Effector CD4-positive, alpha-beta T cell (primary cell): ENCODE results near the gene CSTF3.
"Not testable (repeated sequence)": the region's sequence is repeated elsewhere in the genome, so short reads cannot be mapped to it uniquely, and the experiment has no call there.

Source experiments
- DNase-seq: peaks from one replicate; pipeline ENCODE4 v3.0.0-alpha.2; 2020
- total RNA-seq: gene quantifications from one replicate; lab custom pipeline; 2026; lab: John Stamatoyannopoulos, UW

The CSTF3 gene
- total RNA-seq: 13.9 reads per million, percentile 39 among the genes with 10 or more reads in this experiment

DNA sequence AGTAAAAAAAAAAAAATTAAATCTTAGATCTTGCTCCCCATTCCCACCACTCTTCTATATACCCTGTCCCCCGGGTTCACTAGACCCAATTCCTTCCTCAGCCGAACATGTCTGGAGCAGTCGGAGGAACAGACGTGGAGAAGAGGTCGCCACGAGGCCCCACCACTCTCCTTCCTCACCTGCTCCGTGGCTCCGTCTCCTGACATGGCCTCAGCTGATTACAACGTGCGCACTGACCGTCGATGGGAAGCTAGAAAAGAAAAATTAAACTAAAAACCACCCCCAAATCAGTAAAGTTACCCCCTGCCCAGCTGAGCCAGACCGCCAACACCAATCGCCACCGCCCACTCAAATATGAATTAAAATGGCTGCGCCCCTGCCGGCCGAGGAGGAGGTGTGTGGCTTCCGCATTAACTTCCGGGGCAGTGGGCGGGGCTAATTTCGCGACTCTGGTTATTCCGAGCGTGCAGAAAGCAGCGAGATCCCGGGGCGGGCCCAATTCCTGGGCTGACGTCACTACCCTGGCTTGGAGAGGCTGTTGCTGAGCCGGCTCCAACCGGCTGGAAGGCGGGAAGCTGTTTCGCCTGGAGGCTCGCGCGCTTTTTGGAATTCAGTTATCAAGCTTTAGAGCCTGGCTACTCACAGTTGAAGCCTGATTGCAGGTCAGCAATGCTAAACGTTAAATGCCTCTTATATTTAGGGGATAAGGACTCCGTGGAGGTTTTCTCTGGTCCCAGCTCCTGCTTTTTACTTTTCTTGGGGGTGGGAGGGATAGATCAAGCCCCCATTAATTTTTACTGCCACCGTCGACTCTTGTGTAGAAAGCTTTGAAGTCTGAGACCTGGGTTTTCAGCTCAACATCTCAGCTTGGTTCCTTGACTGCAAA is at the start of gene CSTF3:
Gene CSTF3 (minus strand): TSS at position 361 of the 886 bp plus-strand sequence. CDS start 155 bp downstream, at position 206.
- peak; percentile 96 for DNase-seq

GRCh38 chr11:33208150-33208549 is 46.9 kb upstream of the CSTF3 start:
- DNase-seq: no peak

- DNase-seq: no peak
These were observed 46.2 kb upstream of the CSTF3 start for GRCh38 chr11:33207408-33207985.

GRCh38 chr11:33197915-33198727 is 36.8 kb upstream of the CSTF3 start:
- DNase-seq: no peak

DNA sequence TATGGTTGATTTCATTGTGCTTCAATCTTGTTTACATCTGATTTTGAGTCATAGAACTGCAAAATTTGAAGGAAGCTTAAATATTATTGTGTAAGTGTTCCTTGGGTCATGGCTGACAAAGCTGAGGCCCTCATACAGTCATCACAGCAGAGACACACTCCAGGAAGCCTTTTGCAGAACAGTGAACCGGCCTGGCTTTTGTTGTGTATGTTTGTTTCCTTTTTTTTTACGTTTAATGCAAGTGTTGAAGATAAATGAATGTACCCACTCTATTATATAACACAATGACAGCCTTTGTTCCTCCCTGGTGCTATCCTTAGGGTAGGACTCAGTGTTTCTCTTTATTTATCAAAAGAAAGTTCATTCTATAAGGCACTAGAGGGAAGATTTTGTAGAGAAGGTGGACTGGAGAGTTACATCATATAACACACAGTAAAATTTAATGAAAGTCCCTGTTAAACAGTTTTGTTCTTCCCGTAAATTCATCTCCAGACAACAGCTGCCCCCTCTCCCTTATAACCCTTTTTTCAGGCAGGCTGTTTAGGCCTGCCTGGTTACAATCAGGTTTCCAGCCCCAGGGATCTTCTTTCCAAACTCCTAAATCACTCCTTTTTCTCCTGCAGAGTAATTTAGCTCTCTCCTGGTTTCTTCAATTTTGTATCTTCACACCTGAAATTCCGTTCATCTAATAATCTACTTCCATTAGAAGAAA is 34.3 kb upstream of the CSTF3 start:
- no peak for DNase-seq

DNA sequence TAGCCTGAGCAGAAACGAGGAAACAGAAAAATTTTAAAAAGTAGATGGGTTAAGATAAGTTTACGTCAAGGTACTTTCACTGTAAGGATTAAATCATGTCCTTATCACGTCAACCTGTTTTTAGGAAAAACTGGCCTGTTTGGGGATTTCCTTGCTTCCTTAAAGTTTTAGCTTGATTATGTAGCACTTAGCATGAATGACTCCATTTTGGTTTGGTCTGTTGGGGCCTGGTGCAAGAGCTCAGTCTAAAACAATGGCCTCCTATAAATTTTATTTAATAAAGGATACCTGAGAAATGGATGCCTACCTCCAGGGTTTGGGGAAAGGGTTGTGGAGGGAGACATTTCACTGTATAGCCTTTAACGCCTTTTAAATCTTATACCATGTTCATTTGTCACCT is 33.2 kb upstream of the CSTF3 start:
- DNase-seq: no peak

DNA sequence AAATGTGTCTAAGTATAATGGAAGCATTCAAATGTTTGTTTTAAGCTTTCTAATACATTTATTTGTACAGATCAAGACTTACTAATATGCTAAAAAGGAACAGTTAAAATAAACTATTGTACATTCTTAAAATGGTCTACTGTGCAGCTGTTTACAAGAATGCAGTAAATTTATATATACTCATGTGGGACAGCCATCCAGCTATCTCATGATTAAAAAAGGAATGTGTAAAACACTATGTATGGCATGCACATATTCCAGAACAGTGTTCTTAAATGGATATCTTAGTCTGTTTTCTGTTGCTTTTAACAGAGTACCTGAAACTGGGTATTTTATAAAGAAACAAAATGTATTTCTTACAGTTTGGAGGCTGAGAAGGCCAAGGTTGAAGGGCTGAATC is 30.2 kb upstream of the CSTF3 start:
- DNase-seq: no peak

DNA sequence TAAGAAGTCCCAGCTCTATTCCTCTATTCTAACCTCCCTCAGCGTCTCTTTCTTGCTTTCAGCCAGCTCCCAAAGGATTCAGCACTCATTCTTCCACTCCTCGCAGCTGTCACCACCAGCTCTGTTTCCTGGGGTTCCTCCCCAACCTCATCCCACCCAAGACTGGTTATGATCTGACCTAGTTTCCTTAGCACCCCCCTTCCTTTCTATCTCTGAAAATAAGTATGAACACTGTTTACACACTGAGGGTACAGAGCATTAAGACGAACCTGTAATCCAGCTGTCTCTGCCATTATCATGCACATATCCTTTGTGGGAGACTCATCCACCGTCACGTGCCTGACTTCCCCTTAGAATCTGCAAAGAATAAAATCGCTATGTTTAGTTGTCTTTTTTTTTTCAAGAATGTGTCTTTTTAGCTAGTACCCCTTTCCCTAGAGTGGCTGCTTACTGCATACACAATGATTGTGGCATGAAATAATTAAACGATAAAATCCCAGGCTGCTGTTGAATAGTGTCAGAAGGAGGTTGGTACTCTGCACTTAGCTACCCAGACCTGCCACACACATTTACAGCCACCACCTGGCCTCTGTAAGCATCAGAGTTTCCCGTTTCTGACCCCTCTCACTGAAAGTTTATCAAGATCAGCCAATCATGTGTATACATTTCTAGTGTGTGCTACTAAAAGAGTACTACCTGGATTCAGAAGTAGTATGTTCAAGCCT is 26.9 kb upstream of the CSTF3 start:
- no peak for DNase-seq

DNA sequence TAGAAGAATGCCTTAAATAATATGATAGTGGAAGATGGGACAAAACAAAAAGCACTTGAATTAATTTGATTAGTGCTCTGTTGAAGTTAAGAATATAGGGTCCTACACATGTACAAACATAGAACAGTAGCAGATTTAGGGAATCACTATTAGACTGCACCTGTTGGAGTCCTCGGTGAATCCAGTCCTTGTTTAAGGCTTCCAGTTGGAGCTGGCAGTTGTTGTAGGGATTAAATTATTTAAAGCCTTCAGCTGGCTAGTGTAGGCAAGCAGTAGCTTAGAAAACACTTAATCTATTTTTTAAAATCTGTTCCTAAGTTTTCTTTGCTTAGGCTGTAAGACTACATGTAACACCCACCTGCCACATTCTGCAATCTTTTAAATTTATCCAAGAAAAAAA is 24.5 kb upstream of the CSTF3 start:
- no peak for DNase-seq

DNA sequence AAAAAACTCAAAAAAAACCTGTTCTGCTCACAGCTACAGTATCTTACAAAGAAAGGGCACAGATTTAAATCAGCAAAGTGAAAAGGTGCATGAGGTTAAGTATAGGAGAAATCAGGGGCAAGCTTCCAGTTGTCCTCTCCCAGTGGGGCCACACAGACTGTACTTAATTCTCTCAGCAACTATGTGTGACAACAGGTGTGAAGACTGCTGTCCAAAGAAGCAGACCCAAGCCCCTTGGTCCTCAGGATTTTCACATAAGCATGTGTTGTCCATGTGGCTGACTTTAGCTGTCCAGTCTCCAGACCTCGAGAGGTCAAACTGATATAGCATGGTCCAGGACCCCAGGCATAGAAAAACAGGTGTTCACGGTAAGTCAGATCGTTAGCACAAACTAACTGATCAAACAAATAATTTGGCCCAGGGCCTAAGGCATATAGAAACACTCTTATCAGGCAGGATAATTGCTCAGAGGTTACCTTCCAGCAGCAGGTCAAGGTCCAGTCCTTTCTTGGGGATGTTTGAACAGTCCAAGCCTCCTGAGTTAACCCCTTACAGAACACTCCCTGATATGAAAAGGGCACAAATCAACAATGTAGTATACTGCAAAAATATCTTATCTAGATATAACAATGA is 21.1 kb upstream of the CSTF3 start:
- no peak for DNase-seq

DNA sequence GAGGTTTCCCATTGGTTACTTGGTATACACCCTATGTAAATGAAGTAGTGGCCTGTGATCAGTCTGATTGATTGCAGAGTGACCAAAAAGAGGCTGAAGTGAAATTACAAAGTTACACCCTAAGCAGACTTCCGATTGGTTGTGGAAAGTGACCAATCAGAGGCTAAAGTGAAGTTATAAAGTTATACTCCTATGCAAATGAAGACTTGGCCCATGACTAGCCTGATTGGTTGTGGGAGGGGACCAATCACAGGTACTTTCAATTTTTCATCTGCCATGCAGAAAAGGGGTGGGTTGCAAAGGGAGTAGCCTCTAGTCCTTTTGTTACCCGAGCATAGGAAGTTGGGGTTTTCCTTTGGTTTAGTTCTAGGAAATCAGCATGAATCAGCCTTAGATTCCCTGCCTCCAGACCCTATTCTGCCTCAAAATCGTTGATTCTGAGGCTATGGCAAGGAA is 18.1 kb upstream of the CSTF3 start:
- no peak for DNase-seq

- DNase-seq: no peak
These were observed 17.3 kb upstream of the CSTF3 start for GRCh38 chr11:33178443-33179180.

GRCh38 chr11:33177676-33178336 is 16.5 kb upstream of the CSTF3 start:
- no peak for DNase-seq

DNA sequence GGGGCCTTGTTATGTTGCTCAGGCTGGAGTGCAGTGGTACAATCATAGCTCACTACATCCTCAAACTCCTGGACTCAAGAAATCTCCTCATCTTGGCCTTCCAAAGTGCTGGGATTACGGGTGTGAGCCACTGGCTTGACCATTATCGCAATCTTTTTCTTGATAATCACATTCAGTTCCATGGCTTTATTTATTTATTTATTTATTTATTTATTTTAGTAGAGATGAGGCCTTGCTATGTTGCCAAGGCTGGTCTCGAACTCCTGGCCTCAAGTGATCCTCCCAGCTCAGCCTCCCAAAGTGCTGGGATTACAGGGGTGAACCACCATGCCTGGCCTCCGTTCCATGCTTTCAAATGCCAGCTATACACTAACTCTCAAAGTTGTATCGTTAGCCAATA is 15.5 kb upstream of the CSTF3 start:
- not testable (repeated sequence) for DNase-seq

GRCh38 chr11:33172996-33173395 is 11.7 kb upstream of the CSTF3 start:
- DNase-seq: no peak

DNA sequence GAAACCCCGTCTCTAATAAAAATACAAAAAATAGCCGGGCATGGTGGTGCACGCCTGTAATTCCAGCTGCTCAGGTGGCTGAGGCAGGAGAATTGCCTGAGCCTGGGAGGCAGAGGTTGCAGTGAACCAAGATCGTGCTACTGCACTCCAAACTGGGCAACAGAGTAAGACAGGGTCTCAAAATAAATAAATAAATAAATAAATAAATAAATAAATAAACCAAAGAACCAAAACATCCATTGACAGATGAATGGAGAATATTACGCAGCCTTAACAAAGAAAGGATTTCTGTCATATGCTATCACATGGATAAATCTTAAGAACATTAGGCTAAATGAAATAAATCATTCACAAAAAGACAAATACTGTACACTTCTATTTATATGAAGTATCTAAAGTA is 11.1 kb upstream of the CSTF3 start:
- no peak for DNase-seq

- DNase-seq: no peak
These were observed 10.0 kb upstream of the CSTF3 start for GRCh38 chr11:33171251-33171650.

DNA sequence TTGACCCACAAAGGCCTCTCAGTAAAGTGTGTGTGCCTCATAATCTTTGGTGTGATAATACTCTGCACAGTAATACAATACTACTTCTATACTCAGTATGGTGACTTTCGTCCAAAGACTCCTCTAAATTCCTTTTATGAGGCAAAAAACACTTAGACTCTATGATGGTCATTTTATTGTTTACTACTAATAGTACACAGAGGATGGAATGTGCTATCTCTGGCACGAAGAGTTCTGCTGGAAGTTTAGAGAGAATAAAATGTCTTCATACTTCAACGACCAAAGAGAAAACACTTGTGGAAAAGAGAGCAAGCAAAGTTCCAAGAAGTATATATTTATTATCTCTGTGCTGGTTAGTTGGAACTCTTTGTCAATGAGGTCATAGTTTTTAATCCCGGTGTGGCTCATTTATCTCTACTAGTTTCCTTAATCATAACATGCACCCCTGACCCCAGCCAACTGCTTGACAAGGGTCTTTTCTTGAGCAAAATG is 7.5 kb upstream of the CSTF3 start:
- no peak for DNase-seq

DNA sequence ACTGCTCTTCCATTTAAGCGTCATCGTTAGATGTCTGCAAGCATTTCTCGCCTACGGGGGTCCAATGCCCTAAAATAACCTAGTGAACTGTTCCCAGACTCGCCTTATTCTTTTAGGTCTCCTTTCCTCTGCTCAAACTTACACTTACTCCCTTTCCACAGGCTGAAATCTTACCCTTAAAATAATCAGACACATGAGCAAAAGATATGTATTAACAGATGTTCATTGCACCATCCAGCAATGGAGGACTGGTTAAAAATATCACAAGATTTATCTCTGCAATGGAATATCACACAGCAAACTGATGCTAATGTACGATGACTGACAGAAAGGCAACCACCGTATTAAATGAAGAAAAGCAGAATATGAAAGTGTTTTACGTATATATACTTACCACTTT is 1.6 kb upstream of the CSTF3 start:
- DNase-seq: no peak

- DNase-seq: no peak
These were observed 693 bp downstream of the CSTF3 start for GRCh38 chr11:33160587-33160986.
